Transverse colon (tissue), 4 donors: ENCODE results near the gene ACTR1B. TPM values are rescaled to one million over a fixed set of nuclear protein-coding genes. Genes with fewer than 3 reads are reported as not detected.
"Not testable (repeated sequence)": the region's sequence is repeated elsewhere in the genome, so short reads cannot be mapped to it uniquely, and the experiment has no call there.

ENCODE experiments used
- DNase-seq: peaks from one replicate; pipeline ENCODE4 v3.0.0-alpha.2; 2019
- H3K27ac ChIP-seq, 4 donors: fragments of 200-600 bp; sonication (generic); 2 replicates each; pipeline ENCODE4 v1.5.1; 2016 to 2018; ENCODE audit warnings: inconsistent platforms in 4 of 4
- H3K27me3 ChIP-seq: fragments of 200-600 bp; sonication (generic); 2 replicates; pipeline ENCODE4 v1.5.1; 2017; ENCODE audit warnings: inconsistent platforms
- H3K36me3 ChIP-seq, 4 donors: fragments of 200-600 bp; sonication (generic); 2 replicates each; pipeline ENCODE4 v1.5.1; 2017 to 2019; ENCODE audit warnings: inconsistent platforms in 4 of 4
- H3K4me1 ChIP-seq, 4 donors: fragments of 200-600 bp; sonication (generic); 2 replicates each; pipeline ENCODE4 v1.5.1; 2017 to 2020; ENCODE audit warnings: inconsistent platforms in 4 of 4
- H3K4me3 ChIP-seq, 4 donors: fragments of 200-600 bp; sonication (generic); 1 replicate in 1 of 4; 2 replicates in 3 of 4; pipeline versions ENCODE4 v1.5.1 to v1.6.1; 2017 to 2019; ENCODE audit warnings: inconsistent platforms in 4 of 4
- H3K9me3 ChIP-seq, 2 donors: fragments of 200-600 bp; sonication (generic); 2 replicates each; pipeline ENCODE4 v1.5.1; 2017 to 2019; ENCODE audit warnings: inconsistent platforms in 2 of 2
- EP300 ChIP-seq: sonication (generic); formaldehyde crosslinking; IDR thresholded peaks from one replicate; pipeline ENCODE4 v1.6.1; 2017; ENCODE audit warnings: antibody characterized with exemption, low read depth
- POLR2A ChIP-seq: fragments of 450-650 bp; IDR thresholded peaks from one replicate; pipeline ENCODE4 v1.6.1; 2016; ENCODE audit warnings: antibody characterized with exemption, mild to moderate bottlenecking, moderate library complexity
- POLR2AphosphoS5 ChIP-seq, 3 donors: sonication (generic); formaldehyde crosslinking; IDR thresholded peaks; one replicate each; pipeline ENCODE4 v1.6.1; 2016; ENCODE audit warnings: antibody characterized with exemption in 3 of 3
- WGBS, 2 donors: methylation state at CpG; one replicate each; pipeline ENCODE4 v1.1.5; 2018; ENCODE audit warnings: low coverage in 1 of 2; 5-methylcytosine and 5-hydroxymethylcytosine counted together
- in situ Hi-C, 4 donors: fragments of 200-750 bp; cut with MboI; loops; one replicate each; pipeline versions ENCODE4 v1.15.0 to v1.15.1; 2017; ENCODE audit warnings: low sequenced_read_pairs in 3 of 4, low pct_ligation_motif_present in 1 of 4, low pct_unique_long_range_greater_than_20kb in 1 of 4
- intact Hi-C: fragments of 100-400 bp; cut with DNase I; formaldehyde crosslinking; loops from one replicate; pipeline ENCODE4 v1.15.1; 2023; ENCODE audit warnings: low total_unique reads
- total RNA-seq, 4 donors: library from RNA; depleted of rRNA; stranded (reverse); fragments of >200 nt; gene quantifications; one replicate each; pipeline ENCODE4 v1.1.0, GENCODE V29; 2016
- TF ChIP-seq, protein P1 (sequence below), 5 experiments: fragments of 200-600 bp in 3 of 5; fragments of 450-650 bp in 2 of 5; sonication (generic) in 3 of 5; IDR thresholded peaks; 1 replicate in 2 of 5; 2 replicates in 3 of 5; pipeline ENCODE4 v1.5.1; 2016 to 2017; ENCODE audit warnings: antibody characterized with exemption in 5 of 5, inconsistent platforms in 3 of 5, mild to moderate bottlenecking in 2 of 5, moderate library complexity in 1 of 5

Gene ACTR1B
- total RNA-seq, 4 donors from 2014 or later: 66.8 to 157 (median 119) TPM

DNA sequence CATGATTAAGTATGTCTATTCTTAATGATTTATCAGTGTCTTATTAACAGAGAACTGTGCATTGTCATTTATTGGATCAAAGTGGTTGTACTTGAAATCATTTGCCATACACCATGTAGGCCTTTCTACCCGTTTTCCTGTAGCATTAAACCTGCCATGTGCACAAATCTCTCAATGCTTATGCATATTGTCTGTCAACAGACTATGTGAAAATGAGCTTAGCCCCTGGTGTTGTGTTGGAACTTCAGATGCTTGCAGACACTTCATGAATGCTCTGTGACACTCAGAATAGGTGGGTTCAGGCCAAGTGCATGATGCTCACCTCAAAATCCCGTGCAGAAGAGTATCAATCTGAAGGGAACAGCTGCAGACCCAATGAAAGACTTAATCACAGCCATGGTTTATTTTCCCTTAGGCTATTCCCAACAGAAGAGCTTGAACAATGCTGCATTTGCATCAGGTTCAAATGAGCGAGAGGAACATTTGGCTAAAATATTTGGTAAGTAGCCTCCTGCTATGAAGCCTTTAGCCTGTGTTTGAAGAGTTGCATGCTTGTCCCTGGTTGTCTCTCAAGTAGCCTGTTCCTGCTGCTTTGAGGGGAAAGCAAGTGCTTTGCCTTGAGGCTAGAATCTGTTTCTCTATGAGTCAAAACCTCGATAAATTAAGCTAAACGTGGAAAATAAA, 11.7 kb upstream of the ACTR1B start:
- DNase-seq: no peak
- TF ChIP-seq EP300: no peak
- TF ChIP-seq, protein P1, sequence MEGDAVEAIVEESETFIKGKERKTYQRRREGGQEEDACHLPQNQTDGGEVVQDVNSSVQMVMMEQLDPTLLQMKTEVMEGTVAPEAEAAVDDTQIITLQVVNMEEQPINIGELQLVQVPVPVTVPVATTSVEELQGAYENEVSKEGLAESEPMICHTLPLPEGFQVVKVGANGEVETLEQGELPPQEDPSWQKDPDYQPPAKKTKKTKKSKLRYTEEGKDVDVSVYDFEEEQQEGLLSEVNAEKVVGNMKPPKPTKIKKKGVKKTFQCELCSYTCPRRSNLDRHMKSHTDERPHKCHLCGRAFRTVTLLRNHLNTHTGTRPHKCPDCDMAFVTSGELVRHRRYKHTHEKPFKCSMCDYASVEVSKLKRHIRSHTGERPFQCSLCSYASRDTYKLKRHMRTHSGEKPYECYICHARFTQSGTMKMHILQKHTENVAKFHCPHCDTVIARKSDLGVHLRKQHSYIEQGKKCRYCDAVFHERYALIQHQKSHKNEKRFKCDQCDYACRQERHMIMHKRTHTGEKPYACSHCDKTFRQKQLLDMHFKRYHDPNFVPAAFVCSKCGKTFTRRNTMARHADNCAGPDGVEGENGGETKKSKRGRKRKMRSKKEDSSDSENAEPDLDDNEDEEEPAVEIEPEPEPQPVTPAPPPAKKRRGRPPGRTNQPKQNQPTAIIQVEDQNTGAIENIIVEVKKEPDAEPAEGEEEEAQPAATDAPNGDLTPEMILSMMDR (IDR thresholded peaks at IDR 0.05): no peak
- no peak for TF ChIP-seq POLR2AphosphoS5 (IDR thresholded peaks at IDR 0.05)
- TF ChIP-seq POLR2A: no peak
- intact Hi-C loops: no loop called here

GRCh38 chr2:97673915-97674283, 10.1 kb upstream of the ACTR1B start:
- TF ChIP-seq, protein P1 (IDR thresholded peaks at IDR 0.05): no peak
- Histone ChIP-seq H3K9me3 (no peaks in the 10 kb centered on the region), H3K27me3 (no peaks in the 10 kb centered on the region), H3K27ac (no peak overlapping the region), H3K4me3 (no peak overlapping the region), H3K36me3 (no peaks in the 10 kb centered on the region), H3K4me1 (no peaks in the 10 kb centered on the region)
- in situ Hi-C loops: loop anchor here in 1 of 4 donors (25.0 kb wide), 1 partner anchor 1612 kb away; no protein-coding TSS in a partner anchor
- 34 to 48% methylated on average over 4 to 8 of the region's 8 CpGs for WGBS, 2 donors
- DNase-seq: no peak
- intact Hi-C loops: no loop called here

More for the DNA sequence above, 11.7 kb upstream of the ACTR1B start:
- no peaks in the 10 kb centered on the region for H3K9me3 ChIP-seq
- H3K36me3 ChIP-seq: no peaks in the 10 kb centered on the region
- H3K4me3 ChIP-seq: no peak overlapping the region
- in situ Hi-C loops: no loop called here
- no peak overlapping the region for H3K27ac ChIP-seq
- 85 to 92% methylated on average over 4 to 5 of the region's 5 CpGs for WGBS, 2 donors
- H3K4me1 ChIP-seq: no peaks in the 10 kb centered on the region
- H3K27me3 ChIP-seq: no peaks in the 10 kb centered on the region

GRCh38 chr2:97673182-97673914, 9.5 kb upstream of the ACTR1B start:
- Histone ChIP-seq H3K36me3 (no peaks in the 10 kb centered on the region), H3K27me3 (no peaks in the 10 kb centered on the region), H3K4me1 (no peaks in the 10 kb centered on the region), H3K9me3 (no peaks in the 10 kb centered on the region), H3K27ac (no peak overlapping the region), H3K4me3 (no peak overlapping the region)
- WGBS, 2 donors: 62 to 63% methylated on average over 1 to 9 of the region's 9 CpGs
- intact Hi-C loops: no loop called here
- no peak for DNase-seq
- TF ChIP-seq, protein P1 (IDR thresholded peaks at IDR 0.05): no peak
- TF ChIP-seq POLR2A (no peak), EP300 (no peak)
- in situ Hi-C loops: loop anchor here in 1 of 4 donors (25.0 kb wide), 1 partner anchor 1611 kb away; no protein-coding TSS in a partner anchor

DNA sequence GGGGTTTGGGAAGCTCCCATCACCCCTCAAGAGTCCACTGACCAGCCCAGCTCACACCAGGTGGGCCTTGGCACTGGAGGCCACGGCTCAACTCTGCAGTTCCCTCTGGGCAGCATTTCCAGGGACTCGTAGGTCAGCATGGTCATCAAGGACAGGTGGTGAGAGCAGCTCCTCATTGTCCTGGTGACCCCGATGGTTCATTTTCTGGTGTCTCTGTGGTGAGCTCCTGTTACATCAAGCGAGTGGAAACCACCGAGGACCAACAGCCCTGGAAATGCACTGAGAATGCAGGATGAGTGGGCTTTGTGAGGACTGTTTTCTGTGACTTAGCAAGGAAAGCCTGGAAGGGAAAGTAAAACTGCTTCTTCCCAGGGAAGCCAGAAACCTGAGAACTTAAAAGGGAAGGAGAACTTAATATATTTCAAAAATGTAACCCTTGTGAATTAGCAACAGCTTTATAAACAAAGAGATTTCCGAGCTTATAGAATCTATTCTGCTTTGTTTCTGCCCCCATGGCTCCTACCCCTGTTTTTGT, 8.8 kb upstream of the ACTR1B start:
- H3K27me3 ChIP-seq, H3K27ac ChIP-seq, H3K9me3 ChIP-seq, H3K4me1 ChIP-seq, DNase-seq, intact Hi-C loops, H3K36me3 ChIP-seq, H3K4me3 ChIP-seq: not testable (repeated sequence)
- in situ Hi-C loops: loop anchor here in 1 of 4 donors (25.0 kb wide), 1 partner anchor 1610 kb away; no protein-coding TSS in a partner anchor
- WGBS, 2 donors: 88 to 92% methylated on average over 1 to 4 of the region's 6 CpGs
